ENCODE results near the gene MAMLD1.

The MAMLD1 gene

DNA sequence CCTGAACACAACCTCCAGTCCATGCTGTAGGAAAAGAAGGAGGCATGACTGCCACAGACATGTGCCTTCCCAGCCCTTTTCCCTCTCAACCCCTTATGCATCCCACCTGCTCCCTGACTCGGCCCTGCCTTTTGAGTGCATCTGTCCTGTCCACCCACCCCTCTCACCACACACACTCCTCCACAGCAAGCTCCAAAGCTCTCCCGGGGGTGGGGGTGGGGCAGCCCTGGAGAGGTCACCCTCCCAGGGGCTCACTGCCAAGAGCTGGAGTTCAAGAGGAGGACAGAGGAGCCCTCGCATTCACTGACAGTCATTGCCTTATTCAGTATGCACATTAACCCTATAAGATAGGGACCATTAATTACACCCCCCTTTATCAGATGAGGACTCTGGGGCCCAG lies 46.6 kb upstream of the MAMLD1 start:
- no peaks in the 10 kb centered on the region for H3K4me1 ChIP-seq (ENCODE audit: control insufficient read depth, low read length)
- H3K79me2 ChIP-seq (ENCODE audit: control insufficient read depth, low read length) = no peaks in the 10 kb centered on the region
- no peaks in the 10 kb centered on the region for H3K27me3 ChIP-seq (ENCODE audit: control insufficient read depth, low read length)
- H3F3A ChIP-seq (ENCODE audit: control insufficient read depth, insufficient read depth) = no peaks in the 10 kb centered on the region
- no peak overlapping the region for H3K27ac ChIP-seq (ENCODE audit: low read depth, low read length)
- H3K9me3 ChIP-seq (ENCODE audit: control insufficient read depth, insufficient read depth, low read length) = no peaks in the 10 kb centered on the region
- H4K20me1 ChIP-seq (ENCODE audit: control insufficient read depth, insufficient read depth, low read depth, low read length) = no peaks in the 10 kb centered on the region
- no peak for TF ChIP-seq EZH2phosphoT487 (IDR thresholded peaks at IDR 0.05; ENCODE audit: borderline replicate concordance, low read length)
- H3K4me2 ChIP-seq (ENCODE audit: low read length) = no peak overlapping the region
- no peak overlapping the region for H3K4me3 ChIP-seq (ENCODE audit: low read length)
- H3K9me2 ChIP-seq (replicated peaks; ENCODE audit: control insufficient read depth, low read length) = no peaks in the 10 kb centered on the region
- H3K36me3 ChIP-seq (ENCODE audit: control insufficient read depth, low read length) = no peaks in the 10 kb centered on the region

DNA sequence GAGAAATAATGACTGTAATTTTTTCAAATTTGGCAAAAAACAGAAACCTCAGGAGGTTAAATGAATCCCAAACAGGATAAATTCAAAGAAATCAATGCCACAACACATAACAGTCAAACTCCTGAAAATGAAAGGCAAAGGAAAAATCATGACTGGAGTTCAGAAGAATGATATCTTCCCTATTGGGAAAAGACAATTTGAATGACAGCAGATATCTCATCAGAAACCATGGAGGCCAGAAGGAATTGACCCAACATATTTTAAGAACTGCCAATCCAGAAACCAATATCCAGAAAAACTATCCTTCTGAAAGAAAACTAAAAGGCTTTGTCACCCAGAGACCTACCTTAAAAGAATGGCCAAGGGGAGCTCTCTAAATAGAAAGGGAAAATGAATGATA lies 40.1 kb upstream of the MAMLD1 start:
- no peak overlapping the region for H3K4me2 ChIP-seq (ENCODE audit: low read length)
- H3K4me1 ChIP-seq (ENCODE audit: control insufficient read depth, low read length) = no peaks in the 10 kb centered on the region
- H3K36me3 ChIP-seq (ENCODE audit: control insufficient read depth, low read length) = no peaks in the 10 kb centered on the region
- no peak overlapping the region for H3K4me3 ChIP-seq (ENCODE audit: low read length)
- H3F3A ChIP-seq (ENCODE audit: control insufficient read depth, insufficient read depth) = no peaks in the 10 kb centered on the region
- H3K79me2 ChIP-seq (ENCODE audit: control insufficient read depth, low read length) = no peaks in the 10 kb centered on the region
- no peaks in the 10 kb centered on the region for H4K20me1 ChIP-seq (ENCODE audit: control insufficient read depth, insufficient read depth, low read depth, low read length)
- TF ChIP-seq EZH2phosphoT487 (IDR thresholded peaks at IDR 0.05; ENCODE audit: borderline replicate concordance, low read length) = no peak
- TF ChIP-seq CTCF (IDR thresholded peaks at IDR 0.05; ENCODE audit: low read depth, low read length, poor library complexity, severe bottlenecking) = no peak
- H3K27ac ChIP-seq (ENCODE audit: low read depth, low read length) = no peak overlapping the region
- H3K9me2 ChIP-seq (replicated peaks; ENCODE audit: control insufficient read depth, low read length) = no peaks in the 10 kb centered on the region
- no peaks in the 10 kb centered on the region for H3K9me3 ChIP-seq (ENCODE audit: control insufficient read depth, insufficient read depth, low read length)
- no peaks in the 10 kb centered on the region for H3K27me3 ChIP-seq (ENCODE audit: control insufficient read depth, low read length)

- H3K27ac ChIP-seq (ENCODE audit: low read depth, low read length) = no peak overlapping the region
- no peak overlapping the region for H3K4me3 ChIP-seq (ENCODE audit: low read length)
- H3F3A ChIP-seq (ENCODE audit: control insufficient read depth, insufficient read depth) = no peaks in the 10 kb centered on the region
- no peaks in the 10 kb centered on the region for H3K27me3 ChIP-seq (ENCODE audit: control insufficient read depth, low read length)
- no peaks in the 10 kb centered on the region for H3K9me2 ChIP-seq (replicated peaks; ENCODE audit: control insufficient read depth, low read length)
- H3K4me1 ChIP-seq (ENCODE audit: control insufficient read depth, low read length) = no peaks in the 10 kb centered on the region
- TF ChIP-seq EZH2phosphoT487 (IDR thresholded peaks at IDR 0.05; ENCODE audit: borderline replicate concordance, low read length) = no peak
- TF ChIP-seq CTCF (IDR thresholded peaks at IDR 0.05; ENCODE audit: low read depth, low read length, poor library complexity, severe bottlenecking) = no peak
- H3K36me3 ChIP-seq (ENCODE audit: control insufficient read depth, low read length) = no peaks in the 10 kb centered on the region
- H3K79me2 ChIP-seq (ENCODE audit: control insufficient read depth, low read length) = no peaks in the 10 kb centered on the region
- H3K9me3 ChIP-seq (ENCODE audit: control insufficient read depth, insufficient read depth, low read length) = no peaks in the 10 kb centered on the region
- H3K4me2 ChIP-seq (ENCODE audit: low read length) = no peak overlapping the region
- no peaks in the 10 kb centered on the region for H4K20me1 ChIP-seq (ENCODE audit: control insufficient read depth, insufficient read depth, low read depth, low read length)
Measured at GRCh38 chrX:150324035-150324728, 38.9 kb upstream of the MAMLD1 start.

- Histone ChIP-seq H4K20me1 (ENCODE audit: control insufficient read depth, insufficient read depth, low read depth, low read length) (no peaks in the 10 kb centered on the region), H3K36me3 (ENCODE audit: control insufficient read depth, low read length) (no peaks in the 10 kb centered on the region), H3K27ac (ENCODE audit: low read depth, low read length) (no peak overlapping the region), H3K27me3 (ENCODE audit: control insufficient read depth, low read length) (no peaks in the 10 kb centered on the region), H3K4me3 (ENCODE audit: low read length) (no peak overlapping the region), H3F3A (ENCODE audit: control insufficient read depth, insufficient read depth) (no peaks in the 10 kb centered on the region), H3K79me2 (ENCODE audit: control insufficient read depth, low read length) (no peaks in the 10 kb centered on the region), H3K4me1 (ENCODE audit: control insufficient read depth, low read length) (no peaks in the 10 kb centered on the region), H3K4me2 (ENCODE audit: low read length) (no peak overlapping the region), H3K9me2 (replicated peaks; ENCODE audit: control insufficient read depth, low read length) (no peaks in the 10 kb centered on the region), H3K9me3 (ENCODE audit: control insufficient read depth, insufficient read depth, low read length) (no peaks in the 10 kb centered on the region)
- TF ChIP-seq EZH2phosphoT487 (IDR thresholded peaks at IDR 0.05; ENCODE audit: borderline replicate concordance, low read length) = no peak
- TF ChIP-seq CTCF (IDR thresholded peaks at IDR 0.05; ENCODE audit: low read depth, low read length, poor library complexity, severe bottlenecking) = no peak
Measured at GRCh38 chrX:150324919-150325318, 38.2 kb upstream of the MAMLD1 start.
